Central memory CD8-positive, alpha-beta T cell (primary cell): ENCODE results near the gene ZMYND10.

Experiments used
- ATAC-seq: fragments of 150-1000 bp; cut with Tn5 transposase; replicated peaks from 2 replicates; pipeline ENCODE4 v1.10.0; 2022; ENCODE audit warnings: mild to moderate bottlenecking, moderate FRiP score, moderate number of reproducible peaks; ENCODE audit not compliant: poor library complexity, severe bottlenecking; ENCODE audit errors: extremely low read depth
- DNase-seq, 2 donors: peaks; one replicate each; pipeline ENCODE4 v3.0.0; 2021; ENCODE audit warnings: low spot score in 2 of 2
- H3K27ac Mint-ChIP-seq: one replicate; pipeline ENCODE4 v1.8.0; 2022; ENCODE audit warnings: low read depth, mild to moderate bottlenecking, moderate library complexity, mixed read lengths
- H3K27me3 Mint-ChIP-seq: one replicate; pipeline ENCODE4 v1.8.0; 2022; ENCODE audit warnings: mixed read lengths
- H3K36me3 Mint-ChIP-seq: one replicate; pipeline ENCODE4 v1.8.0; 2022; ENCODE audit warnings: mild to moderate bottlenecking, moderate library complexity, mixed read lengths; ENCODE audit not compliant: insufficient read depth
- H3K4me1 Mint-ChIP-seq: one replicate; pipeline ENCODE4 v1.8.0; 2022; ENCODE audit warnings: mixed read lengths
- H3K4me3 Mint-ChIP-seq: one replicate; pipeline ENCODE4 v1.8.0; 2022; ENCODE audit warnings: mild to moderate bottlenecking, moderate library complexity, mixed read lengths
- H3K9me3 Mint-ChIP-seq: one replicate; pipeline ENCODE4 v1.8.0; 2022; ENCODE audit warnings: mixed read lengths

The ZMYND10 gene

DNA sequence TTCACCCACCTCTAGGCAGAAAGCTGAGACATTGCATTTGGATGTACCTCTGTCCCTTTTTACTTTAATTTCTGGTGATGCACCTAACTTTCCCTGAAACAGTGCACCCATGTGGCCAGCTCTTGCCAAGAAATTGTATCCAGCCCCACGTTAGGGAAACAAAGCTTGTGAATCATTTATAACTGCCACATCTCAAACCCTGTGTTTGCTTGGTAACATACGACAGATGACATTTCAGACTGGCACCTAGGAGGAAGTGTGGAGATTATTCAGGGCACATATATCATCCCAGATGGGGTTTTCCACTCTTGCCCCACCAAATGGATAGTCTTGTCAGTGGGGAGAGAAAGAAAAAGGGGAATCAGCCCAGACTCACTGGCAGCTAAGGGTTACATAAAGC, 7.2 kb upstream of the ZMYND10 start:
- DNase-seq = no peak
- Mint-ChIP-seq H3K4me3 (no peak overlapping the region), H3K9me3 (no peaks in the 10 kb centered on the region), H3K27ac (no peak overlapping the region), H3K27me3 (no peaks in the 10 kb centered on the region), H3K4me1 (peaks cover 64% of the 10 kb centered on the region), H3K36me3 (peaks cover 27% of the 10 kb centered on the region)
- no peak for ATAC-seq

GRCh38 chr3:50351323-50351697, 5.8 kb upstream of the ZMYND10 start:
- Mint-ChIP-seq H3K27me3 (no peaks in the 10 kb centered on the region), H3K36me3 (peaks cover 31% of the 10 kb centered on the region), H3K9me3 (no peaks in the 10 kb centered on the region), H3K27ac (peak overlapping the region; percentile 90), H3K4me1 (peaks cover 61% of the 10 kb centered on the region), H3K4me3 (peak overlapping the region; percentile 89)
- ATAC-seq (no peak), DNase-seq (no peak)

GRCh38 chr3:50350527-50351322, 5.2 kb upstream of the ZMYND10 start, which contains the start of the genes CYB561D2 and NPRL2:
Gene CYB561D2, plus strand, starts transcription at chr3:50350862. Its CDS starts 572 bp downstream, at chr3:50351434.
Gene NPRL2, minus strand, starts transcription at chr3:50350775. Its CDS starts 123 bp downstream, at chr3:50350652.
- Mint-ChIP-seq H3K4me3 (peak within 1 kb of the TSS; percentile 89), H3K9me3 (no peaks in the 10 kb centered on the region), H3K27me3 (no peaks in the 10 kb centered on the region), H3K4me1 (peaks cover 63% of the 10 kb centered on the region), H3K36me3 (peaks cover 31% of the 10 kb centered on the region), H3K27ac (peak within 1 kb of the TSS; percentile 90)
- ATAC-seq (peak; percentile 91), DNase-seq (peak; percentile 98 to 99)

DNA sequence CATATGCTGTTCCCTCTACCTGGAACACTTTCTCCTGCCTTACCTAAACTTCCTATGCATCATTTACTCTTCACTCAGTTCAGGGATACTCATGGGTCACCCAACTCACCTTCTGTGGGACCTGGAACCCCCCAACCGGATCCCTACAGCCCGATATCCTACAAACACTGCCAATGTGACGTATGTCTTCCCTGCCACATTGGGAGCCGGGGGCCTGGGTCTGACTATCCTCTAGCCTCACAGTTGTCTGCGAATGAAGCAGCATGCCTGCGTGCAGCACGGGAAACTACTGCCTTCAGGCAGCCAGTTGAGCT, 4.6 kb upstream of the ZMYND10 start:
- Mint-ChIP-seq H3K4me1 (peaks cover 63% of the 10 kb centered on the region), H3K9me3 (no peaks in the 10 kb centered on the region), H3K36me3 (peaks cover 31% of the 10 kb centered on the region), H3K4me3 (peak overlapping the region; percentile 89), H3K27me3 (no peaks in the 10 kb centered on the region), H3K27ac (peak overlapping the region; percentile 90)
- ATAC-seq (no peak), DNase-seq (no peak)

DNA sequence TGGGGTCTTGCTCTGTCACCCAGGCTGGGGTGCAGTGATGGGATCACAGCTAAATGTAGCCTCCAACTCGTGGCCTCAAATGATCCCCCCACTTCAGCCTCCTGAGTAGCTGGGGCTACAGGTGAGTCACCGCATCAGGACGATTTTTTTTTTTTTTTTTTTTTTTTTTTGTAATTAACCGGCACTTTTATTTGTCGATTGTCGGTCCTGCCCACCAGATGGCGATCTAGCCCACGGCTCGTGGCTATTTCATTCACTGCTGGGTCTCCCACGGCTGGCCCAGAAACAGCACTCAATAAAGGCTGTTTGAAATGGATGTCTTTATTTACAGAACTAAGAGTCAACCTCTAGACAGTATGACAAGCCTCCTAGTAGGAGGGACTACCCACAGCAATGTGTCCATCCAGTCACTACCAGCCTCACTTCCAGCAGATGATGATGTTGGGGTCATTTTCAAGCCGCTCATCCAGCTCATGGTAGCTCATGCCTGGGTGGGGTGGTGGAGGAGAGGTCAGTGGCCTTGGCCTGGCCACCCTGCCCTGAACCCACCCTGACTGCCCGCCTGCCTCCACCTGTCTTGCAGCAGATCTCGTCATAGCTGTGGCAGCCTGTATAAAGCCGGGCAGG, 1.8 kb upstream of the ZMYND10 start:
- H3K36me3 Mint-ChIP-seq = peaks cover 17% of the 10 kb centered on the region
- no peaks in the 10 kb centered on the region for H3K27me3 Mint-ChIP-seq
- peak overlapping the region; percentile 32 for H3K4me3 Mint-ChIP-seq
- peaks cover 59% of the 10 kb centered on the region for H3K4me1 Mint-ChIP-seq
- H3K9me3 Mint-ChIP-seq = no peaks in the 10 kb centered on the region
- DNase-seq (peak; percentile 74 to 76), ATAC-seq (no peak)
- H3K27ac Mint-ChIP-seq = peak overlapping the region; percentile 68

GRCh38 chr3:50345008-50345407, 524 bp downstream of the ZMYND10 start:
- no peaks in the 10 kb centered on the region for H3K9me3 Mint-ChIP-seq
- H3K4me1 Mint-ChIP-seq = peaks cover 50% of the 10 kb centered on the region
- ATAC-seq (no peak), DNase-seq (no peak)
- no peaks in the 10 kb centered on the region for H3K27me3 Mint-ChIP-seq
- H3K36me3 Mint-ChIP-seq = peaks cover 11% of the 10 kb centered on the region
- H3K27ac Mint-ChIP-seq = no peak overlapping the region
- peak overlapping the region; percentile 38 for H3K4me3 Mint-ChIP-seq

- Mint-ChIP-seq H3K27ac (no peak overlapping the region), H3K27me3 (no peaks in the 10 kb centered on the region), H3K36me3 (peaks cover 20% of the 10 kb centered on the region), H3K9me3 (no peaks in the 10 kb centered on the region), H3K4me1 (peaks cover 53% of the 10 kb centered on the region), H3K4me3 (no peak overlapping the region)
- DNase-seq (no peak), ATAC-seq (no peak)
Observed at GRCh38 chr3:50342813-50343633, 2.5 kb downstream of the ZMYND10 start.

DNA sequence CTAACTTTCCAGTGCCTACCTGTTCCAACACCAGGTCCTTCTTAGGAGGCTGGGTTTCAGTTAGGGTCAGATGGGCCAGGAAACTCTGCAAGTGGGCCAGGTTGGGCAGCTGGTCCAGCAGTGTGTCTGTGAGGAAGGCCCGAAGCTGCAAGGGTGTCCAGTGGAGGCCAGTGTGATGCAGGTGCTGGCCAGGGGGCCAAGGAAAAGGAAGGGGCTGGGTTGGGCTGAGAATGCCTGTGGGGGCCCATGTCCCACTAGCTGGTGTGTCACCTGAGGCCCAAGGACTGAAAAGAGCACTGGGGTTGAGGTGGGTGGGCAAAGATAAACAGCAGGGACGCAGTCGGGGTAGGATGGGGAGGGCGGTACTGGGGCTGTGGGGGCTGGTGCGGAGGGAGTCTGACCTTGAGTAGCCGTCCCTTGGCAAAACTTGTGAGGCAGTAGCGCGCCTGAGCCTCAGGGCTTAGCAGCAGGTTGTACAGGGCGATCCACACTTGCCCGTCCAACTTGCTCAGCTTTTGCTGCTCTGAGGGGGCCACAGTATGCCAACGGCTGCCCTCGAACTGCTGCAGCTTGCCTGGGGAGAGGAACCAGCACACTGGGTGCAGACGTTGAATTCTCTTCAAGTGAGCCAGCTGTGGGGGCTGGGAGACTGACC, 3.4 kb downstream of the ZMYND10 start:
- no peaks in the 10 kb centered on the region for H3K9me3 Mint-ChIP-seq
- H3K4me1 Mint-ChIP-seq = peaks cover 50% of the 10 kb centered on the region
- H3K4me3 Mint-ChIP-seq = no peak overlapping the region
- no peak overlapping the region for H3K27ac Mint-ChIP-seq
- H3K36me3 Mint-ChIP-seq = peaks cover 21% of the 10 kb centered on the region
- DNase-seq (no peak), ATAC-seq (no peak)
- H3K27me3 Mint-ChIP-seq = no peaks in the 10 kb centered on the region

- ATAC-seq (no peak), DNase-seq (no peak)
- H3K4me1 Mint-ChIP-seq = peaks cover 56% of the 10 kb centered on the region
- H3K36me3 Mint-ChIP-seq = peaks cover 26% of the 10 kb centered on the region
- peak overlapping the region; percentile 95 for H3K4me3 Mint-ChIP-seq
- H3K27ac Mint-ChIP-seq = no peak overlapping the region
- H3K9me3 Mint-ChIP-seq = no peaks in the 10 kb centered on the region
- no peaks in the 10 kb centered on the region for H3K27me3 Mint-ChIP-seq
Observed at GRCh38 chr3:50341537-50341936, 4.0 kb downstream of the ZMYND10 start.

DNA sequence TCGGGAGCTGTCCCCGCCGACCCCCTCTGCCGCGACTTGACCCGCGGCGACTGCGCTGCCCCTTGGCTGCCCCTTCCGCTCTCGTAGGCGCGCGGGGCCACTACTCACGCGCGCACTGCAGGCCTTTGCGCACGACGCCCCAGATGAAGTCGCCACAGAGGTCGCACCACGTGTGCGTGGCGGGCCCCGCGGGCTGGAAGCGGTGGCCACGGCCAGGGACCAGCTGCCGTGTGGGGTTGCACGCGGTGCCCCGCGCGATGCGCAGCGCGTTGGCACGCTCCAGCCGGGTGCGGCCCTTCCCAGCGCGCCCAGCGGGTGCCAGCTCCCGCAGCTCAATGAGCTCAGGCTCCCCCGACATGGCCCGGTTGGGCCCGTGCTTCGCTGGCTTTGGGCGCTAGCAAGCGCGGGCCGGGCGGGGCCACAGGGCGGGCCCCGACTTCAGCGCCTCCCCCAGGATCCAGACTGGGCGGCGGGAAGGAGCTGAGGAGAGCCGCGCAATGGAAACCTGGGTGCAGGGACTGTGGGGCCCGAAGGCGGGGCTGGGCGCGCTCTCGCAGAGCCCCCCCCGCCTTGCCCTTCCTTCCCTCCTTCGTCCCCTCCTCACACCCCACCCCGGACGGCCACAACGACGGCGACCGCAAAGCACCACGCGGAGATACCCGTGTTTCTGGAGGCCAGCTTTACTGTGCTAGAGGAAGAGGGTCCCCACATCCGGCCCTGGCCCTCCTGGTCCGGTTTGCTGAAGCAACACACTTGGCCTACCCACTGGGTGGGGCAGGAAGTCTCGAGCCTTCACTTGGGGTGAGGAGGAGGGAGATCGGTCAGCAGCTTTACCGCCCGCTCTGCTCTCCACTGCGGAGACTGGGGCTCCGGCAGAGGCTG, 4.8 kb downstream of the ZMYND10 start, which contains the start of gene RASSF1:
RASSF1 (minus strand) TSS at position 389 of the 882 bp plus-strand sequence; CDS start at position 358, 31 bp downstream.
- Mint-ChIP-seq H3K9me3 (no peaks in the 10 kb centered on the region), H3K27me3 (no peaks in the 10 kb centered on the region), H3K36me3 (peaks cover 31% of the 10 kb centered on the region), H3K4me3 (peak within 1 kb of the TSS; percentile 95), H3K4me1 (peaks cover 59% of the 10 kb centered on the region), H3K27ac (peak within 1 kb of the TSS; percentile 97)
- ATAC-seq = peak; percentile 17
- peak; percentile 53 for DNase-seq

DNA sequence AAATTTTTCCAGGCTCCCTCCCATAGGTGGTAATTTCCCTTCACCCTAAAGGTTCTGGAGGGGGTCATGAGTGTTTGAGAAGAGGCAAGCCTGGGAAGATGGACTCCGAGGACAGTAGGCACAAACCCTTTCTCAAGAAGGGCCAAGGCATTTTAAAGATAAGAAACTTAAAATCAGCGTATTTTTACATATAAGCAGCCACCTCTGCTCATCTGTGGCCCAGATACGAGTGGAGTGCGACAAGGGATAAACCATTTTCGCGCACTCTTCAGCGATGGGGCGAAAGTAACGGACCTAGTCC, 5.4 kb downstream of the ZMYND10 start:
- Mint-ChIP-seq H3K27me3 (no peaks in the 10 kb centered on the region), H3K27ac (peak overlapping the region; percentile 97), H3K4me3 (peak overlapping the region; percentile 95), H3K9me3 (no peaks in the 10 kb centered on the region), H3K36me3 (peaks cover 37% of the 10 kb centered on the region), H3K4me1 (peaks cover 58% of the 10 kb centered on the region)
- no peak for ATAC-seq
- DNase-seq = no peak
